Stomach smooth muscle (tissue), 2 donors: ENCODE results near the gene HDAC4.
A peak's percentile ranks its signal among the peaks of the same experiment; 100 is the strongest.

ENCODE experiments used
- H3K27ac ChIP-seq: one replicate; pipeline ENCODE4 v1.7.0; 2013; ENCODE audit warnings: mild to moderate bottlenecking, low read length, inconsistent platforms
- H3K27me3 ChIP-seq, 2 donors: one replicate each; pipeline ENCODE4 v1.7.0; 2013; ENCODE audit warnings: low read length in 2 of 2; ENCODE audit not compliant: insufficient read depth in 2 of 2, control insufficient read depth in 1 of 2
- H3K36me3 ChIP-seq, 2 donors: one replicate each; pipeline ENCODE4 v1.7.0; 2013; ENCODE audit warnings: low read length in 2 of 2; ENCODE audit not compliant: control insufficient read depth in 2 of 2, insufficient read depth in 2 of 2
- H3K4me1 ChIP-seq: one replicate; pipeline ENCODE4 v1.7.0; 2013; ENCODE audit warnings: low read length; ENCODE audit not compliant: control insufficient read depth, insufficient read depth
- H3K4me3 ChIP-seq, 2 donors: one replicate each; pipeline ENCODE4 v1.7.0; 2013; ENCODE audit warnings: low read length in 2 of 2
- H3K9ac ChIP-seq, 2 donors: one replicate each; pipeline ENCODE4 v1.7.0; 2013; ENCODE audit warnings: low read length in 2 of 2, mild to moderate bottlenecking in 1 of 2
- H3K9me3 ChIP-seq, 2 donors: one replicate each; pipeline ENCODE4 v1.7.0; 2013; ENCODE audit warnings: low read length in 2 of 2; ENCODE audit not compliant: control insufficient read depth in 2 of 2
- donor health status: healthy.
- donor health status: Pancreatic carcinoma.

The HDAC4 gene

DNA sequence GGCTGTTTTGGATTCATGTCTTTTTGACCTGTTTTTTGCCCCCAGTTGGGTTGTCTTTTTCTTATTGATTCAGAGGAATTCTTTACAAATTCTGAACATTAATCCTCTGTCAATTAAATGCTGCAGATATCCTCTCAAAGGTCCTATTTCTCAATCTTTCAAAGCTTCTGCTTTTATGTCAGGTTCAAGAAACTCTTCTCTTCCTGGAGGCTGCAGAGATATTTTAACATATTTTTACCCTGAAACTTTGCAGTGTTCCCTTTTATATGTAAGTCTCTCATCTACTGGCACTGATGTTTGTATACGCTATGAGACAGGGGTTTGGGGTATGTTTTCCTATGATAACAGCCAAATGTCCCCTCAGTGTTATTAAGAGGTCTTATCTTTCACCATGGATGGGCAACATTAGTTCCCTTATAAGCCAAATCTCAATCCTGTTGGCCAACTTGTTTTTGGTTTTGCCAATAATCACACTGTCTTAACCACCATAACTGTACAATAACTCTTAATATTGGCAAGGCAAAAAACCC is 159.3 kb downstream of the HDAC4 start:
- no peak overlapping the region for H3K4me3 ChIP-seq
- no peaks in the 10 kb centered on the region for H3K27me3 ChIP-seq
- no peak overlapping the region for H3K27ac ChIP-seq
- H3K36me3 ChIP-seq = no peaks in the 10 kb centered on the region
- H3K9me3 ChIP-seq = no peaks in the 10 kb centered on the region
- peaks cover 64% of the 10 kb centered on the region for H3K4me1 ChIP-seq
- no peak overlapping the region for H3K9ac ChIP-seq

DNA sequence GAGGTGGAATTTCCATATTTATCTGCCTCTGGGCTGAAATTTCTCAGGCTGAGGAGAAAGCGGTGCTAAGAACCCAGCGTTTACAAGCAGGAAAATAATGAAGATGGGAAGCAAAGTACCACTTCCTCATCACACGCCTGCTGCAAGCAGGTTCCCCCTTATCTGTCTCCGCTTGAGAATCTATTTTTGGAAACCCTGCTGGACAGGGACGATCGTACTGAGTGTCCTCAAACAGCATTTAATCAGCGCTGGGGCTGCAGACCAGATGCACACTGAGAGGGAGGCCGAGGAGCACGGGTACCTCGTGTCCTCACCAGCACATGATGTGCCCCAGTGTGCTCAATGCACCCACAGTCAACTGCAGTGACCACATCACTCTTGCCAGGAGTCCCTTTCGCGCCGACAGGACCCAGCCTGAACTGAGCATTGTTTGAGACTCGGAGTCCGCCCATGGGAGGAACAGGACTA is 160.4 kb downstream of the HDAC4 start:
- Histone ChIP-seq H3K9ac (peak overlapping the region in 1 of 2 donors; percentile 43), H3K36me3 (no peaks in the 10 kb centered on the region), H3K4me3 (peak overlapping the region; percentile 56 to 65), H3K9me3 (no peaks in the 10 kb centered on the region), H3K27me3 (no peaks in the 10 kb centered on the region), H3K27ac (peak overlapping the region; percentile 79), H3K4me1 (peaks cover 53% of the 10 kb centered on the region)

DNA sequence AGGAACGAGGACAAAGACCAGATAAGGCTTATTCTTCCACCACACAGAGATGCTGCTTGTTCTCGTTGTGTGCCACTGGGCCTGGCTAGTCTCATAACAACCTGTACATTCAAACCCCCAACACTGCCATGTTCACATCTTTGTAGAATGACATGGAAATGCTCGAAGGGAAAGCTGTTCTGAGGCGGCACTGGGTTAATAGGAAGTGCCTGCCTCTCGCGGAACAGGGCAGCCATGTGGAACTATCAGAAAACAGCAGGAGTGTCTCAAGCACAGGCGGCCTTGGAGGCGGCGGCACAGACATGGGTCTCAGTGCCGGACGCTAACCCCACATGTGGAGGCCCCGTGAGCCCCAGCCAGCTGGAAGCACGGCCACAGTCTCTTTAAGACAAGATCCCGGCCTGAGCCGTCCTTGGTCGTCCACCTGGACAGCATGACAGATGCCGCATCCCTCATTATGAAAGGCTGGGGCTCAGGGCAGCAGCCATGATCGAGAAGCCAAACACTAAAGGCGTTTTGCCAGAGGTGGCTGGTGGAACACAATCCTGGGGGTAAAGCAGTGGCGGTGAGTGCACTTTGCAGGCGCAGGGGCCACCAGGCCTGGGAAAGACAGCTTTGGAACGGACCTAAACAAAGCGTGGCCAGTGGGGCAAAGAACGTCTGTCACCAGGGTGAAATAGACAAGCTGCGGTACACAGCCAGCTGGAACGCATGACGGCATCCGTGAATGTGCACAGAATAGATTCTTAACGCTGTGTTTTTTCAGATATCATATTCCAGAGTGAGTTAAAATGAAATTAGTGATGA is 161.0 kb downstream of the HDAC4 start:
- Histone ChIP-seq H3K4me3 (peak overlapping the region; percentile 56 to 65), H3K27me3 (no peaks in the 10 kb centered on the region), H3K4me1 (peaks cover 47% of the 10 kb centered on the region), H3K36me3 (peaks cover 0 to 2% of the 10 kb centered on the region in 2 donors), H3K9ac (peak overlapping the region; percentile 21 to 43), H3K27ac (peak overlapping the region; percentile 79), H3K9me3 (no peaks in the 10 kb centered on the region)

DNA sequence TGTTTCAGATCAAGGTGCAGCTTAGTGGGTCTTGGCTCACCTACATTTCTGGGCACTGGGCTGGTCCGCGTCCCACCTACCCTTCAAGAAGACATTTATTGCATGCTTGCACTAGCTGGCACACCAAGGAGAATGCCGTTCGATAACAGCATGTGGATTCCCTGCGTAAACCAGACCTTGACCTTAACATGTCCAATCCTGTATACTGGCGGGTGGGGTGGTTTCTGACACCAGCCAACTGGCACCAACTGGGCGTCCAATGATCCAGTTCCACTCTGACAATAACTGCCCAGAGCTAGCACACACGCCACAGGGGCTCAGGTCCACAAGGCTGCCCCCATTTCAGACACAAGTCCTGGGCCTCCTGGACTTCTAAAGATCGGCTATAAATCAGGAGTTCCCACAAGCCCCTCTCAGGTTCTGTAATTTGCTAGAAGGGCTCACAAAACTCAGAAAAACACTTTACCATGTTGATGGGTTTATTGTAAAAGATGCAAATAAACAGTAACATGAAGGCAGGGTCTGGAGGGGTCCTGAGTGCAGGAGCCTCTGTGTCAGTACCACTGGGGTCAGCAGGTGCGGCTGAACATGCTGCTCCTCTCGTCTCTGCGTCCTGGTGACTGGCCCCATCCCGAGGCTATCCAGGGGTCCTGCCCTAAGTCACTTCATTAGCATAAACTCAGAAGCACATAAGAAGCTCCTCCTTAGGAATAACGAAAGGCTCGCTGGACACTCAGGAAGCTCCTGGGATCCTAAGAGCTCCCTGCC is 161.8 kb downstream of the HDAC4 start:
- Histone ChIP-seq H3K9me3 (no peaks in the 10 kb centered on the region), H3K4me3 (peak overlapping the region; percentile 56 to 65), H3K9ac (peak overlapping the region in 1 of 2 donors; percentile 43), H3K27me3 (no peaks in the 10 kb centered on the region), H3K36me3 (peaks cover 2 to 5% of the 10 kb centered on the region in 2 donors), H3K27ac (peak overlapping the region; percentile 79), H3K4me1 (peaks cover 43% of the 10 kb centered on the region)

DNA sequence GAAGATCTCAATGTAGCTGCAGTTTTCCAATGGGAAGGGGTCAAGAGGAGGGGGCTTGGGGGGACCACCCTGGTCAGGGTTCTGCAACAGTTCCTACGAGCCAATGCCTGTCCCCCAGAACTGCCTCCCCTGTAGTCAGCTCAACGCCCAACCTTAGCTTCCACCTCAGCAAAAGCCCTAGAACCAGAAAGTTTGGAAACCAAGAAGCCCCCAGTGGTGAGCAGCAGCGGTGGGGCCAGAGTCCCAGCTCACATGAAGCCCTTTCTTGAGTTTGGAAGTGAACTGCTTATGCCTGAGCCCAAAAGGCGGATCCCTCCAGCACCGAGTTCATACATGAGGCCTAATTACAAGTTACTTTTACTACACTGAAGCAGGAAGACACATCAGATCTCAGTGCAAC is 162.4 kb downstream of the HDAC4 start:
- no peak overlapping the region for H3K4me3 ChIP-seq
- no peaks in the 10 kb centered on the region for H3K27me3 ChIP-seq
- no peak overlapping the region for H3K9ac ChIP-seq
- H3K36me3 ChIP-seq = peaks cover 2 to 6% of the 10 kb centered on the region in 2 donors
- peaks cover 37% of the 10 kb centered on the region for H3K4me1 ChIP-seq
- H3K27ac ChIP-seq = peak overlapping the region; percentile 79
- no peaks in the 10 kb centered on the region for H3K9me3 ChIP-seq

DNA sequence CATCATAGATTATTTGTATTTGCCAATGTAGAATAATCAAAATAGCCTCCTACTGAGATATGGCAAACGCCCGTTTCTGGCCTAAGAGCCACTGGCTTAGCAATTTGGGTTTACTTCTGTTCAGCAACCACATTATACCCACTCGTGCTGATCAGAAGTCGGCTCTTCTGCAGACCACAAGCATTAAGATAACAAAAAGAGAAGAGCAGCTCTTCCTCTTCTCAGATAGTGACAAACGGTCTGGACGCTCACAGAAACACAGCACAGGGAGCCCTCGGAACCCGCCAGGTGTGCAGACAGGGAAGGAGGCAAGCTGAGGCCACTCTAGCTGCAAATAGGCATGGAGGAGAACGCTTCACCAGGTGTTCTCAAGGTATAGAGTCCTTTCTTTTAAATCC is 164.0 kb downstream of the HDAC4 start:
- Histone ChIP-seq H3K9ac (no peak overlapping the region), H3K27ac (no peak overlapping the region), H3K36me3 (peaks cover 2 to 6% of the 10 kb centered on the region in 2 donors), H3K4me3 (no peak overlapping the region), H3K9me3 (no peaks in the 10 kb centered on the region), H3K4me1 (peaks cover 39% of the 10 kb centered on the region), H3K27me3 (no peaks in the 10 kb centered on the region)

DNA sequence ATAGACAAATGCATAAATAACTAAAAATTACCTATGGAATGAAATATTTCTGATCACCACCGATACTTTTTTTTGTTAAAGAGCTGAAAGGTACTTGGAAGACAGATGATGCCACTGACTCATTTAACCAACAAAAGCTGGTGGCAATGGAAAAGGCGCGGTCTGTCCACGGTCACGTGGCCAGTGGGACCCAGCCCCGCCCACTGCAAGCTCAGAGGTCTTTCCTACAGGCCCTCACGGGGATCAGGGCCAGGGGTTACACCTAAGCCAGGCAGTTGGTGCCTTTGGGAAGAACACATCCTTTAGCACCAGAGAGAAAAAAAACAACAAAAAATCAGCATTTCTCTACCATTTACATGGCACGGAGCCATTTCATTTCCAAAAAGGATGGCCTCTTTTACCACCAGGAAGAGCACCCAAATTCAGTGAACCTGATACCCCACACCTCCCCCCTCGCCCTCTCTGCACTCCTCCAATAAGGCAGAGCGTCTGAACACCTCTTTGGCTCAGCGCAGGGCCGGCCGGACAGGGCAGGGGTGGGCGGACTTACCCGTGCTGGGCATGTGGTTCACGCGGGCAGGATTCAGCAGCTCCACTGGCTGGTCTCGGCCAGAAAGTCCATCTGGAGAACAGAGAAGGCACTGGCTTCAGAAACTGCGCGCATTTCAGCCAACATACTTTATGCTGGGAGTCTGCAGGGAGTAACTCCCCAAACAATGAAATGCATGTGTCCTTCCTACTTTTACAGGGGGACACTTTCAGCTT is 164.6 kb downstream of the HDAC4 start:
- no peaks in the 10 kb centered on the region for H3K27me3 ChIP-seq
- no peak overlapping the region for H3K9ac ChIP-seq
- H3K4me1 ChIP-seq = peaks cover 42% of the 10 kb centered on the region
- H3K9me3 ChIP-seq = no peaks in the 10 kb centered on the region
- peaks cover 2 to 6% of the 10 kb centered on the region in 2 donors for H3K36me3 ChIP-seq
- no peak overlapping the region for H3K27ac ChIP-seq
- H3K4me3 ChIP-seq = no peak overlapping the region

DNA sequence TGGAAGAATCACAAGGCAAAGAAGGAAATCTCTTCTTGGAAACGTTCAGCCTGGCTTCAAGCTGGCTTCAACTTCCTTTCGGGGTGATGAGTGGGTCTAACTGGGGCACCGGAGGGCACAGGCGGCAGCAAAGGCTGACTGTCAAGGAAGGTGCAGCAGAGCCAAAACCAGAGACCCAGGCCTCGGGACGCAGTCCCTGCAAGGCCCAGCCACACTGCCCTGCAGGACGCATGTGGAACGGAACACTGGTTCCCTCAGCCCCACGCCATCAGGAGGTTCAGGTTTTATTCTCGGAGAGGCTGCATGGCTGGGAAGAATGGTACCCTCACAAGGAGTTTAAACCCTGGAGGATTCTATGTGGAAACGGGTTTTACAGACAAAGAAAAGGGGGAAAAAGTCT is 165.5 kb downstream of the HDAC4 start:
- peaks cover 4 to 6% of the 10 kb centered on the region in 2 donors for H3K36me3 ChIP-seq
- peaks cover 37% of the 10 kb centered on the region for H3K4me1 ChIP-seq
- no peak overlapping the region for H3K4me3 ChIP-seq
- H3K27ac ChIP-seq = no peak overlapping the region
- H3K9me3 ChIP-seq = no peaks in the 10 kb centered on the region
- H3K9ac ChIP-seq = no peak overlapping the region
- no peaks in the 10 kb centered on the region for H3K27me3 ChIP-seq

DNA sequence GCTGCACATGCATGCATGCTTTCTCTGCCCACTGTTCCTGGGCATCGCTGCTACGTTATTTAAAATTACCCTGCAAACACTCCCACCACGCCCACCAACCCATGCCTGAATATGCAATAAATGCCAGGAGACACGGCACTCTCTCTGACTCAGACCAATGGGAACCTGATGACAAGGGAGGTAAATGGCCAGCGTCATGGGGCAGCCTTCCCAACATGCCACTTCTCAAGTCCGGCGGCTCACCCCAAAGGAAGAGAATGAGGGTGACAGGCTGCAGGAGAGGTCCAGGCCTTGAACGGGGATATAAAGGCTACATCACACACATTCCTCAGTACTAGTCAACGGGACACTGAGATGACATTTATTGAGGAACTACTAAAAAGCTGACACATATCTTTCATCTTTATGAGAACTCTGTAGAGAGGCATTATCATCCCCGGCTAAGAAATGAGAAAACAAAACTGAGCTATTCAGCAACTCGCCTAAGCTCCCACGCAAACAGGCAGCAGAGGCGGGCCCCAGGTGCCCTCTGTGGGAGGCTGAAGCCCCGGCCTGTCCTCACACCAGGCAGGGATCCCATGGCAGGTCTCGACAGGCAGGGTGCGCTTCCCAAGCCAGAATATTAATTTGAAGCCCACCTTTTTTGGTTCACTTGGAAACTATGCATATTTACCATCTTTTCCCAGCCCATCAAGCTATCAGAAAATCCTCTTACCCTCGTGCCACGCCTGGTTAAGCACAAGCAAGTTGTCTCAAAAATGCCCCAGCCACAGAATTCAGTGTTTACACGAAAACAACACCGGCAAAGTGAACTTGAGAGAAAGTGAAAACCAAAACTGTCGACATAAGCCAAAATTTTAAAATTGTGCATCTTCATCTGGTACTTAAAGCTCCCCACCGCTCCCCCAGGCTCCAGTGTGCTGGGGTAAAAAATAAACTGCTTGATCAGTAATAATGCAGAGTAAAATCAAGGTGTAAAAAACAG is 166.3 kb downstream of the HDAC4 start:
- no peak overlapping the region for H3K4me3 ChIP-seq
- no peak overlapping the region for H3K27ac ChIP-seq
- no peak overlapping the region for H3K9ac ChIP-seq
- peaks cover 4 to 6% of the 10 kb centered on the region in 2 donors for H3K36me3 ChIP-seq
- peaks cover 31% of the 10 kb centered on the region for H3K4me1 ChIP-seq
- no peaks in the 10 kb centered on the region for H3K9me3 ChIP-seq
- H3K27me3 ChIP-seq = no peaks in the 10 kb centered on the region
